Activated CD4-positive, alpha-beta T cell treated with anti-CD3 and anti-CD28 coated beads for 36 hours (primary cell): ENCODE results near the gene ATG2B. TPM values are rescaled to one million over a fixed set of nuclear protein-coding genes. Genes with fewer than 3 reads are reported as not detected.

Experiments used
- ATAC-seq: fragments of 200-7000 bp; cut with Tn5 transposase; one replicate; pipeline ENCODE4 v1.10.0; 2021; ENCODE audit warnings: mild to moderate bottlenecking, moderate library complexity
- CTCF ChIA-PET: fragments of 350-600 bp; sonication (Branson Sonifier 250); formaldehyde crosslinking; loops from one replicate; lab custom pipeline; 2021; ENCODE audit warnings: antibody characterized with exemption; lab: Charles Lee
- POLR2A ChIA-PET: fragments of 350-600 bp; sonication (Branson Sonifier 250); formaldehyde crosslinking; loops from one replicate; lab custom pipeline; 2021; ENCODE audit warnings: antibody characterized with exemption, inconsistent platforms; lab: Charles Lee
- DNase-seq: peaks from one replicate; pipeline ENCODE4 v3.0.0-alpha.2; 2020
- H3K27ac Mint-ChIP-seq: one replicate; pipeline ENCODE4 v1.8.0; 2021; ENCODE audit warnings: mixed read lengths
- H3K27me3 Mint-ChIP-seq: one replicate; pipeline ENCODE4 v1.8.0; 2021; ENCODE audit warnings: mixed read lengths
- H3K36me3 Mint-ChIP-seq: one replicate; pipeline ENCODE4 v1.8.0; 2021; ENCODE audit warnings: low read depth, mixed read lengths
- H3K4me1 Mint-ChIP-seq: one replicate; pipeline ENCODE4 v1.8.0; 2021; ENCODE audit warnings: mixed read lengths
- H3K4me3 Mint-ChIP-seq: one replicate; pipeline ENCODE4 v1.8.0; 2021; ENCODE audit warnings: mild to moderate bottlenecking, moderate library complexity, mixed read lengths
- H3K9me3 Mint-ChIP-seq: one replicate; pipeline ENCODE4 v1.8.0; 2021; ENCODE audit warnings: low read depth, mixed read lengths
- intact Hi-C, 2 experiments: fragments of 100-400 bp; cut with DNase I in 1 of 2; cut with micrococcal nuclease in 1 of 2; formaldehyde crosslinking; loops; one replicate each; pipeline versions ENCODE4 v1.14.2 to v1.15.1; 2022 to 2024; cut with DNase I, micrococcal nuclease
- total RNA-seq, 2 experiments: library from RNA; stranded (reverse); gene quantifications; one replicate each; pipeline ENCODE4 v1.2.3, GENCODE V29; 2021

The ATG2B gene
- total RNA-seq, 2 experiments from 2014 or later, result 13.5 to 17.6 TPM

GRCh38 chr14:96270565-96271420, 92.3 kb downstream of the ATG2B start:
- no peak for ATAC-seq
- no peak overlapping the region for H3K4me3 Mint-ChIP-seq
- POLR2A ChIA-PET, result no interaction called here

GRCh38 chr14:96269359-96269710, 93.8 kb downstream of the ATG2B start:
- Mint-ChIP-seq H3K4me3 (no peak overlapping the region), H3K27ac (no peak overlapping the region), H3K36me3 (no peaks in the 10 kb centered on the region), H3K4me1 (no peaks in the 10 kb centered on the region), H3K9me3 (no peaks in the 10 kb centered on the region), H3K27me3 (peaks cover 4% of the 10 kb centered on the region)
- CTCF ChIA-PET, result no interaction called here
- DNase-seq (no peak), ATAC-seq (no peak)
- intact Hi-C loops, result no loop called here
- POLR2A ChIA-PET, result no interaction called here

More at GRCh38 chr14:96270565-96271420, 92.3 kb downstream of the ATG2B start:
- no peak overlapping the region for H3K27ac Mint-ChIP-seq
- H3K9me3 Mint-ChIP-seq, result no peaks in the 10 kb centered on the region
- H3K27me3 Mint-ChIP-seq, result peaks cover 4% of the 10 kb centered on the region
- H3K4me1 Mint-ChIP-seq, result no peaks in the 10 kb centered on the region
- CTCF ChIA-PET, result interaction anchor here (0.6 to 9.8 kb wide), 5 partner anchors 10 to 296 kb away, joined by 3 to 94 read pairs (median 3); no protein-coding TSS in a partner anchor
- no peaks in the 10 kb centered on the region for H3K36me3 Mint-ChIP-seq
- no peak for DNase-seq
- intact Hi-C loops, result loop anchor here in 1 of 2 experiments (10.0 kb wide), 1 partner anchor 376 kb away; no protein-coding TSS in a partner anchor

GRCh38 chr14:96268431-96269358, 94.4 kb downstream of the ATG2B start:
- intact Hi-C loops, result no loop called here
- Mint-ChIP-seq H3K4me1 (no peaks in the 10 kb centered on the region), H3K27me3 (peaks cover 4% of the 10 kb centered on the region), H3K36me3 (no peaks in the 10 kb centered on the region), H3K27ac (no peak overlapping the region), H3K4me3 (no peak overlapping the region), H3K9me3 (no peaks in the 10 kb centered on the region)
- ChIA-PET POLR2A (no interaction called here), CTCF (no interaction called here)
- DNase-seq, result no peak
- no peak for ATAC-seq

- DNase-seq, result no peak
- Mint-ChIP-seq H3K36me3 (no peaks in the 10 kb centered on the region), H3K4me1 (no peaks in the 10 kb centered on the region), H3K27me3 (peaks cover 4% of the 10 kb centered on the region), H3K4me3 (no peak overlapping the region), H3K27ac (no peak overlapping the region), H3K9me3 (no peaks in the 10 kb centered on the region)
- intact Hi-C loops, result no loop called here
- CTCF ChIA-PET, result no interaction called here
- POLR2A ChIA-PET, result no interaction called here
- no peak for ATAC-seq
Observed at GRCh38 chr14:96267916-96268315, 95.2 kb downstream of the ATG2B start.

- intact Hi-C loops, result no loop called here
- Mint-ChIP-seq H3K9me3 (no peaks in the 10 kb centered on the region), H3K27me3 (peaks cover 4% of the 10 kb centered on the region), H3K4me1 (no peaks in the 10 kb centered on the region), H3K27ac (no peak overlapping the region), H3K36me3 (no peaks in the 10 kb centered on the region), H3K4me3 (no peak overlapping the region)
- POLR2A ChIA-PET, result no interaction called here
- ATAC-seq (no peak), DNase-seq (no peak)
- CTCF ChIA-PET, result no interaction called here
Observed at GRCh38 chr14:96267336-96267735, 95.8 kb downstream of the ATG2B start.

GRCh38 chr14:96265383-96266095, 97.6 kb downstream of the ATG2B start:
- Mint-ChIP-seq H3K36me3 (no peaks in the 10 kb centered on the region), H3K27me3 (peaks cover 4% of the 10 kb centered on the region), H3K27ac (no peak overlapping the region), H3K4me3 (no peak overlapping the region), H3K9me3 (no peaks in the 10 kb centered on the region), H3K4me1 (no peaks in the 10 kb centered on the region)
- CTCF ChIA-PET, result no interaction called here
- DNase-seq (no peak), ATAC-seq (no peak)
- intact Hi-C loops, result no loop called here
- POLR2A ChIA-PET, result no interaction called here

- no peaks in the 10 kb centered on the region for H3K36me3 Mint-ChIP-seq
- DNase-seq (no peak), ATAC-seq (no peak)
- ChIA-PET CTCF (no interaction called here), POLR2A (no interaction called here)
- no peaks in the 10 kb centered on the region for H3K4me1 Mint-ChIP-seq
- H3K9me3 Mint-ChIP-seq, result no peaks in the 10 kb centered on the region
- intact Hi-C loops, result no loop called here
- H3K27me3 Mint-ChIP-seq, result peaks cover 4% of the 10 kb centered on the region
- no peak overlapping the region for H3K4me3 Mint-ChIP-seq
- H3K27ac Mint-ChIP-seq, result no peak overlapping the region
Observed at GRCh38 chr14:96264853-96265252, 98.3 kb downstream of the ATG2B start.

- Mint-ChIP-seq H3K36me3 (no peaks in the 10 kb centered on the region), H3K4me1 (no peaks in the 10 kb centered on the region), H3K9me3 (no peaks in the 10 kb centered on the region), H3K4me3 (no peak overlapping the region), H3K27ac (no peak overlapping the region), H3K27me3 (peaks cover 4% of the 10 kb centered on the region)
- DNase-seq, result no peak
- ChIA-PET CTCF (no interaction called here), POLR2A (no interaction called here)
- no peak for ATAC-seq
- intact Hi-C loops, result no loop called here
Observed at GRCh38 chr14:96264200-96264553, 99.0 kb downstream of the ATG2B start.

GRCh38 chr14:96263347-96264199, 99.6 kb downstream of the ATG2B start:
- Mint-ChIP-seq H3K27ac (no peak overlapping the region), H3K27me3 (peaks cover 4% of the 10 kb centered on the region), H3K4me1 (no peaks in the 10 kb centered on the region), H3K4me3 (no peak overlapping the region), H3K9me3 (no peaks in the 10 kb centered on the region), H3K36me3 (no peaks in the 10 kb centered on the region)
- ChIA-PET CTCF (no interaction called here), POLR2A (no interaction called here)
- no peak for ATAC-seq
- intact Hi-C loops, result no loop called here
- no peak for DNase-seq

- Mint-ChIP-seq H3K9me3 (no peaks in the 10 kb centered on the region), H3K27me3 (peaks cover 8% of the 10 kb centered on the region), H3K36me3 (no peaks in the 10 kb centered on the region), H3K4me3 (no peak overlapping the region), H3K27ac (no peak overlapping the region), H3K4me1 (no peaks in the 10 kb centered on the region)
- intact Hi-C loops, result no loop called here
- ChIA-PET CTCF (interaction anchor here (0.5 to 2.0 kb wide), 3 partner anchors 10 to 134 kb away, joined by 3 to 8 read pairs (median 3); no protein-coding TSS in a partner anchor), POLR2A (no interaction called here)
- DNase-seq, result no peak
- no peak for ATAC-seq
Observed at GRCh38 chr14:96261772-96262655, 101.1 kb downstream of the ATG2B start.
